Caki2 (cell line): ENCODE results near the gene PGPEP1. TPM values are rescaled to one million over a fixed set of nuclear protein-coding genes. Genes with fewer than 3 reads are reported as not detected.
A peak's percentile ranks its signal among the peaks of the same experiment; 100 is the strongest.

Experiments
- DNase-seq: peaks from one replicate; pipeline ENCODE4 v3.0.0-alpha.2; 2015; ENCODE audit warnings: low read depth
- in situ Hi-C: cut with HindIII; loops from 2 replicates; pipeline ENCODE4 v1.10.0; 2016; ENCODE audit warnings: low sequenced_read_pairs, low pct_unique_long_range_greater_than_20kb, mixed read lengths
- total RNA-seq: library from RNA; depleted of rRNA; stranded (reverse); fragments of >200 nt; shearing (Covaris generic); gene quantifications from 2 replicates; pipeline ENCODE4 v1.2.3, GENCODE V29; 2014; ENCODE audit warnings: low replicate concordance

Gene PGPEP1
- total RNA-seq, 1 experiment from 2014 or later, result 17.8 TPM

GRCh38 chr19:18306888-18307260, 33.5 kb upstream of the PGPEP1 start:
- in situ Hi-C loops, result no loop called here
- no peak for DNase-seq

- in situ Hi-C loops, result no loop called here
- no peak for DNase-seq
Measured at GRCh38 chr19:18307271-18307681, 33.1 kb upstream of the PGPEP1 start.

GRCh38 chr19:18308051-18308947, 32.1 kb upstream of the PGPEP1 start:
- in situ Hi-C loops, result no loop called here
- no peak for DNase-seq

GRCh38 chr19:18308948-18309325, 31.5 kb upstream of the PGPEP1 start:
- in situ Hi-C loops, result no loop called here
- no peak for DNase-seq

- DNase-seq, result no peak
- in situ Hi-C loops, result no loop called here
Measured at GRCh38 chr19:18309525-18310064, 30.8 kb upstream of the PGPEP1 start.

- DNase-seq, result no peak
- in situ Hi-C loops, result no loop called here
Measured at GRCh38 chr19:18310118-18310909, 30.1 kb upstream of the PGPEP1 start.

GRCh38 chr19:18310966-18311365, 29.4 kb upstream of the PGPEP1 start:
- no peak for DNase-seq
- in situ Hi-C loops, result no loop called here

GRCh38 chr19:18311502-18312091, 28.8 kb upstream of the PGPEP1 start:
- in situ Hi-C loops, result no loop called here
- no peak for DNase-seq

GRCh38 chr19:18312092-18312534, 28.3 kb upstream of the PGPEP1 start:
- no peak for DNase-seq

GRCh38 chr19:18313398-18313797, 27.0 kb upstream of the PGPEP1 start:
- DNase-seq, result no peak
- in situ Hi-C loops, result no loop called here

More at GRCh38 chr19:18312092-18312534, 28.3 kb upstream of the PGPEP1 start:
- in situ Hi-C loops, result no loop called here

- in situ Hi-C loops, result no loop called here
- DNase-seq, result no peak
Measured at GRCh38 chr19:18317961-18318800, 22.2 kb upstream of the PGPEP1 start.

- no peak for DNase-seq
- in situ Hi-C loops, result no loop called here
Measured at GRCh38 chr19:18319591-18320135, 20.7 kb upstream of the PGPEP1 start.

GRCh38 chr19:18320865-18321733, 19.3 kb upstream of the PGPEP1 start:
- in situ Hi-C loops, result no loop called here
- no peak for DNase-seq

- DNase-seq, result no peak
- in situ Hi-C loops, result no loop called here
Measured at GRCh38 chr19:18321734-18322102, 18.7 kb upstream of the PGPEP1 start.

- in situ Hi-C loops, result no loop called here
- DNase-seq, result peak; percentile 58
Measured at GRCh38 chr19:18322318-18322758, 18.1 kb upstream of the PGPEP1 start.

GRCh38 chr19:18322759-18323460, 17.5 kb upstream of the PGPEP1 start, which contains the start of gene LSM4:
TSS of gene LSM4 (minus strand) at chr19:18323076. CDS start at chr19:18323020, 56 bp downstream.
- DNase-seq, result peak; percentile 98
- in situ Hi-C loops, result no loop called here
